ENCODE measurements around the gene ADCY10. TPM values are rescaled to one million over a fixed set of nuclear protein-coding genes. Genes with fewer than 3 reads are reported as not detected.

ADCY10 gene
- total RNA-seq, 1 donor = under 0.01 TPM

Other genes with a start within 250 kb of the ADCY10 start
- gene MPZL1, start 192.2 kb downstream of the ADCY10 start, total RNA-seq = 31.8 TPM
- gene DCAF6, start 22.5 kb upstream of the ADCY10 start, total RNA-seq = 28.3 TPM
- 24.0 TPM for gene MPC2, start 22.9 kb upstream of the ADCY10 start, total RNA-seq
- 4.0 TPM for gene GPR161, start 222.8 kb upstream of the ADCY10 start, total RNA-seq